ENCODE data around the gene MYO15A.

The MYO15A gene

DNA sequence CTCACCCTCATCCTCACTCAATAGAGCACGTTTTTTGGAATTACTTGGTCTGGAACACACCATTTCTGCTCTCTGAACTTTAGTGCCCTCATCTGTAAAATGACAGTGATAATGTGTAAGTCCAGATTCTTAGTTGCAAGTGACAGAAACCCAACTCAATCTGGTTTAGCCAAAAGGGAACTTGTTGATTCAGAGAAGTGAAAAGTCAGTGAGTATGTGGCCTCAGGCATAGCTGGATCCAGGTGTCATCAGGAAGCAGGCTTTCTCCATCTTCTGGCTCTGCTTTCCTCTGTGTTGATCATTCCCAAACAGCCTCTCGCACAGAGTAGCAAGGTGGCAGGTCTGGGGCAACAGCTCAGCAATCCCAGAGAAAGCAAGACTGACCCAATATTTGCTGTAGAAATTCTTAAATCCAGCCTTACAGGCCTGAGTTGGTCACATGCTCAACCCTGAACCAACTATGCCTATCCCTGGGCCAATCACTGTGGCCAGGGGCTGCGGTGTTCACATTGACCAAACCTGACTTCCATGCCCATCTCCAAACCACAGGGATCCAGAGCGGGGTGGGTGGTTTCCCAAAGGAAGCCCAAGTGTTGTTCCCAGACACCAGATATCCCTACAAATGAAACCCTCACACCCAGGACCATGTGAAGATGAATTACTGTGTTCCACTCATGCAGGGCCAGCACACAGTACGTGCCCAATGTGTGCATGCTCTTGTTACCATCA lies 51.7 kb downstream of the MYO15A start:
- DNase-seq = no peak

DNA sequence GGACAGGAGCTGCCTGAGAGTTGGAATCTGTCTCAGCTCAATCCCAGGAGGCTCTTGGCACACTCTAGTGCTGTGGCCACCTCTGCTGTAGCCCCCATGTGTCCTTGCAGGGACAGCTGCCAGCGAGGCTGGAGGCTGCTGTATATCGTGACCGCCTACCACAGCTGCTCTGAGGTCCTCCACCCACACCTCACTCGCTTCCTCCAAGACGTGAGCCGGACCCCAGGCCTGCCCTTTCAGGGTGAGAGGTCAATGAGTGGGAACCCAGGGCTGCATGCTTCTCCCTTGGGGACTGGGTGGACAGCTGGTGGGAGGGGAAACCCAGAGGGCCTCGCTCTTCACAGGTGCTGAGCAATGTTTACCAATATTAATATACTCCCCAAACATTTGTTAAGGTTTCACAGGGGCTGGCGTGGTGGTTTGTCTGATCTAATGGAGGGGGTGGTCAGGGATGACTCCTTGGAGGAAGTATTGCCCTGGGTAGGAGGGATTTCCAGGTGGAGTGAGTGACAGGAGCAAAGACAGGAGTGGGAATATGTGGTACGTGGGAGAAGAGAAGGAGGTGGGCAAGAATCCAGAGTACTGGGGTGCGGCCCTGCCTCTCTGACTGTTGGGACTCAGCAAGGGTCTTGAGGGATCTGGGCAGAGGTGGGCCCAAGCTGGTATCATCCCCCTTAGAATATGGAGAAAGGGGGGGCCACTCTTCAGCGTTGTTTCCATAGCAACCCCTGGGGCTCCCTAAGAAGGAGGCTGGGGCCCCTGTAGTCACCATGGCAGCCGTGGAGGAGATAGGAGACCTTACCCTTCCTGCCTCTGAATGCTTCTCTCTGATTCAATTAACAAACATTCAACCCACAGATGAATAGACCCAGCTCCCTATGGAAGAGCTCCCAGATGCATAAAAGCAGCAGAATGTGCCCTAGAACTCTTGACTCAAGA lies 52.9 kb downstream of the MYO15A start:
- DNase-seq = no peak

DNA sequence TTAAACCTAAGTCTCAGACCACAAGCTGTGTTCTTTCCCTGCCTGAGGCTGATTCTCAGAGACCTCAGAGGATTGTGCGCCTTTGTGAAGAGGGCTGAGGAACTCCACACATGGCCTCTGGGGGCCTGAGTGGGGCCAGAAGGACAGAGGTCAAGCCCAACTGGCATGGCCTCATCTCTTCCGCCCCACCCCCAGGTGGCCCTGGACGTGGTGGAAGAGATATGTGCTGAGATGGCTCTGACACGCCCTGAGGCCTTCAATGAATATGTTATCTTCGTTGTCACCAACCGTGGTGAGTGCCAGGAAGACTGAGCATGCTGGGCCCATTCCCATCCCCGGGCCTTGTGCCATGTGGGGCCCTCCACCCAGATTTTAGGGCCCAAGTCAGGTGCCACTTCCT lies 55.0 kb downstream of the MYO15A start:
- DNase-seq = no peak

GRCh38 chr17:18166894-18167293 lies 58.3 kb downstream of the MYO15A start:
- no peak for DNase-seq

- DNase-seq = no peak
Observed at GRCh38 chr17:18167421-18167820, 58.9 kb downstream of the MYO15A start.

GRCh38 chr17:18172531-18173278 lies 64.1 kb downstream of the MYO15A start:
- no peak for DNase-seq

GRCh38 chr17:18173740-18174139 lies 65.2 kb downstream of the MYO15A start:
- no peak for DNase-seq

- DNase-seq = no peak
Observed at GRCh38 chr17:18176176-18176575, 67.6 kb downstream of the MYO15A start.

DNA sequence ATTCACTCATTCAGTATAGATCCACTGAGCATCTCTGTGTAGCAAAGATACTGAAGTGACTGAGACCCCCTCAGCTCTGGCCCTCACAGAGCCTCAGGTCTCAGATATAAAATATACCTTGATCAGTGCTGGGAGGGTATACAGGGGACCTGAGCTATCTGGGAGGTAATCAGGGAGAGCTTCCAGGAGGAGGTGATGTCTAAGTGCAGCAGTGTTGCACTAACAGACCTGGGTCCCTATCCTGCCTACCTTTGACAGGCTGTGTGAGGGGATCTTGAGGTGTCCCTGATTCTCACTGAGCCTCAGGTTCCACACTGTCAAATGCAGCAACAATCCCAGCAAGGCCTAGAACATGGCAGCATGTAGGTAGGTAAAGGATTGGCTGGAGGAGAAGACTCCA lies 68.6 kb downstream of the MYO15A start:
- no peak for DNase-seq

GRCh38 chr17:18177722-18178121 lies 69.2 kb downstream of the MYO15A start:
- DNase-seq = no peak

DNA sequence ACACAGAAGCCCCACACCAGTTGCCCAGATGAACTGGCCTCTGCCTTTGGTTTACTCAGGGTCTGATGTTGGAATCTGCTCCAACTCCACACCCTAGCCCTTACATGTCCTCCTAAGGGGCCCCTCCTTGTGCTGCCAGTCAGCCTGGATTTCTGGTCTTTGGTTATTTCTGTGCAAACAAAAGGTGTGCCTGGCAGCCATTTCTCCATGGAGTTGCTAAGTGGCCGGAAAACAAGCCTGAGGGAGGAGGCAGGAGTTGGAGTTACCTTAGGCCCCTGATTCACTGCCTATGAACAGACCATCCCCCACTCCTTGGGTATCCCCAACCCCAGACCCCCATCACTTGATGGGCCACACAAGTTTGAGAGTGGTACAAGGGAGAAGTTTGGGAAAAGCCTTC lies 70.6 kb downstream of the MYO15A start:
- DNase-seq = no peak

DNA sequence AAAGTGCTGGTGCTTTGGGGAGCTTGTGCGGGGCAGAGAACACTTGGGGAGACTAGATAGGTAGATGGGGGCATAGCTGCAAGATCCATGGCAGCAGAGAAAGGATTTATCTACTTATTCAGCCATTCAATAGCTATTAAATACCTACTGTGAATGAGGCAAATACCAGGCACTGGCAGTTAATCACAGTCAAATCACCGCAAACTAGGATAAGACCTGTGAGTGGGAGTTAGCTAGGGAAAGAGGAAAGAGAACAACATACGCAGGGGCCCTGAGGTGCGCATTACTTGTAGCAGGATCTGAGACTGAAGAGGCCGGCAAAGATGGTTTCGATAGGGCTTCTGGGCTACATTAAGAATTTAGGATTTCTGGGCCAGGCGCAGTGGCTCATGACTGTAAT lies 71.2 kb downstream of the MYO15A start:
- no peak for DNase-seq

DNA sequence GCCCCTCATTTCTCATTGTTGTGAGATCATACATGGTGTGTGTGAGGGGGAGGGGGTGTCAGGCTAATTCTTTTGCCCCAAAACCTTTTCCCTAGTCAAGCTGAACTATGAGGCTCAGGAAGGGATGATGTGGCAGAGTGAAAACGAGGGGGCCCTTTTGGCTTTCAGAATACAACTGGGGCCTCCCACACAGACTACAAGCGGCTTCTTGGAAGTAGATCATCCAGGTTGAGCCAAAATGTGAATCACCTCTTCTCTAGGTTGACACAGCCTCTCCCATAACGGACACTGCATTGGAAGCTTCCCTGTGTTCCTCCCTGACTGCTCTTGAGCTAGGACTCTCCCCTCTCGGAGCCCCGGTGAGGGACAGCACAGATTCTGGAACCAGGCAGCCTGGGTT lies 72.8 kb downstream of the MYO15A start:
- no peak for DNase-seq

GRCh38 chr17:18182110-18182977 lies 73.8 kb downstream of the MYO15A start:
- no peak for DNase-seq

- no peak for DNase-seq
Observed at GRCh38 chr17:18182978-18183333, 74.4 kb downstream of the MYO15A start.

DNA sequence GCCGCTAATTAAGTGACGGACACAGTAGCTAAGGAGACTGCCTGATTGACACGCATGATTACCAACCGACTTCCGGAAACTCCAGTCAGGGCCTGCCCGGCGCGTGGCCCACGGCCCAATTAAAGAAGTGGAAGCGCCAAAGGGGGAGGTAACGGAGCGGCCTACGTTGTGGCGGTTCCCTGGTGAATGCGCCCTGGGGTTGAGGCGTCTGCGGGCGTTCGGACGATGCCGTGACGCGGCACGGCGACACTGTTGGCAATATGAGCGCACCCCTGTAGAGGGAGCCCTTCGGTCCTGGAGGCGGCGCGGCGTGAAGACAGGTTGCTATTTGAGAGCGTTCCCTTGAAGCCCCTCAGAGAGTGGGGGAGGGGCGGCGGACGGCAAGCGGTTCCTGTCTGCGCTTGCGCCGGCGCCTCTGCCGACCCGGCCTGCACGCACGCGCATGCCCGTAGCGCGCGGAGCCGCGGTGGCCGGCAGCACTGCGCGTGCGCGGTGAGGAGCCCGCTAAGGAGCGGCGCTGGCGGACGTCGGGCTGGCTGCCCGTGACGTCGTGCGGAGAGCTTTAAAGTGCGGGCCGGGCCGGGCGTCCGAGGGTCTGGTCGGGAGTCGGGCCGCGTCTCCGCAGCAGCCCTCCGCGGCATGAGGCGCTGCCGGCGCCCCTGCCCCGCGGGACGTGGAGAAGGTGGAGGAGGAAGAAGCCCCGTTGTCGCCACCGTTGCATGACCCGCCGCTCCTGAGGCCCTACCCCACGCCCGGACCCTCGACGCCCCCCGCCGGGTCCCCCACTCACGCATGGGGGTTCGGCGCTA lies 75.0 kb downstream of the MYO15A start, which contains the start of gene ALKBH5:
ALKBH5 (plus strand) TSS at position 495 of the 809 bp plus-strand sequence. CDS start 416 bp downstream, outside the sequence.
- DNase-seq = peak; percentile 97

DNA sequence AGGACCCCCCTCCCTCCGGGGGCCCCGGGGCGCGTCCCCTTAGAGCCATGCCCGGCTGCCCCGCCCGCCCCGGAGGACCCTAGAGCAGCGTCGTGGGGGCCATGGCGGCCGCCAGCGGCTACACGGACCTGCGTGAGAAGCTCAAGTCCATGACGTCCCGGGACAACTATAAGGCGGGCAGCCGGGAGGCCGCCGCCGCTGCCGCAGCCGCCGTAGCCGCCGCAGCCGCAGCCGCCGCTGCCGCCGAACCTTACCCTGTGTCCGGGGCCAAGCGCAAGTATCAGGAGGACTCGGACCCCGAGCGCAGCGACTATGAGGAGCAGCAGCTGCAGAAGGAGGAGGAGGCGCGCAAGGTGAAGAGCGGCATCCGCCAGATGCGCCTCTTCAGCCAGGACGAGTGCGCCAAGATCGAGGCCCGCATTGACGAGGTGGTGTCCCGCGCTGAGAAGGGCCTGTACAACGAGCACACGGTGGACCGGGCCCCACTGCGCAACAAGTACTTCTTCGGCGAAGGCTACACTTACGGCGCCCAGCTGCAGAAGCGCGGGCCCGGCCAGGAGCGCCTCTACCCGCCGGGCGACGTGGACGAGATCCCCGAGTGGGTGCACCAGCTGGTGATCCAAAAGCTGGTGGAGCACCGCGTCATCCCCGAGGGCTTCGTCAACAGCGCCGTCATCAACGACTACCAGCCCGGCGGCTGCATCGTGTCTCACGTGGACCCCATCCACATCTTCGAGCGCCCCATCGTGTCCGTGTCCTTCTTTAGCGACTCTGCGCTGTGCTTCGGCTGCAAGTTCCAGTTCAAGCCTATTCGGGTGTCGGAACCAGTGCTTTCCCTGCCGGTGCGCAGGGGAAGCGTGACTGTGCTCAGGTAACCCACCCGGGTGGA lies 75.8 kb downstream of the MYO15A start:
- no peak for DNase-seq

DNA sequence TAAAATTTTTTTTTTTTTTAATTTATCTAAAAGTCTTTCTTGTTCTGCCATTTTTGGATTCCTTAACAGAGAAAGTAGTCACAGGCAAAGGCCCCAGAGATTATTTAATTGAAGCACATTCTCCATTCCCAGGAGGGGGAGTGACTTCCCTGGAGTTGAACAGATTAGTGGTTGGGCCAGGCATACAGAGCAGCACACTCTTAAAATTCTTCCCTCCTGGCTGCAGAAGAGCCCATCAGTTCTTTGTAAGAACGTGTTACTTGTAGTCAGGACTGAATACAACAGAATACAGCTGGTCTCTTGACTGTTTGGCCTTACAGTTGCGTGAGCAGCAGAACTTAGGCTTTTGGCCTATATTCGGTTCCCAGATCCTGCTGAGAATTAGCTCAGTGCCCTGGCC lies 76.8 kb downstream of the MYO15A start:
- DNase-seq = no peak

GRCh38 chr17:18185832-18186626 lies 77.5 kb downstream of the MYO15A start:
- no peak for DNase-seq

DNA sequence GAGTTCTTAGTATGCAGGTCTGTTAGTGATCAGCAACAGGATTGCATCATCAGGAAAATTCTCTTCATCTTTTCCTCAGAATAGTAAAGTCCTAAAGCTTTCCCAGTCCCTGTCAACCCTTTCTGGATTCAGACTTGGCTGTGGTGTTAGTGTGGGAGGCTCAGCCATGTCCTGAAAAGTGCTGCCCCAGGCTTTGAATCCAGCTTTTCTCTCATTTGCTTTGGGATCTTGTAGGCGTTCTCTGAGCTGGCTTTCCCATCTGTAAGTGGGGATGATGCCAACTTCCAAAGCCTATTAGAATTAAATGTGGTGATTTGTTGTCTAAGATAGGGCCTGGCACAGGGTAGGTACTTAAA lies 78.0 kb downstream of the MYO15A start:
- no peak for DNase-seq
